K562 (cell line): Measurements from ENCODE around the gene DNAJB6. TPM values are rescaled to one million over a fixed set of nuclear protein-coding genes. Genes with fewer than 3 reads are reported as not detected.

Experiments used
- CBX8 ChIP-seq: fragments of 200-600 bp; sonication (generic); IDR thresholded peaks from 2 replicates; pipeline ENCODE4 v1.6.1; 2012; ENCODE audit warnings: borderline replicate concordance, mixed run types, low read depth, mild to moderate bottlenecking, moderate library complexity, mixed read lengths, low read length, control low read depth, inconsistent platforms; ENCODE audit not compliant: poor library complexity, severe bottlenecking; ENCODE audit errors: extremely low read depth
- MYNN ChIP-seq, 2 experiments: sonication (generic); formaldehyde crosslinking in 1 of 2; IDR thresholded peaks; 2 replicates each; pipeline versions ENCODE4 v1.5.0 to v1.6.1; 2016 to 2020; ENCODE audit warnings: antibody characterized with exemption in 1 of 2, missing genetic modification reagents in 1 of 2
- NUFIP1 ChIP-seq: fragments of 450-650 bp; IDR thresholded peaks from 2 replicates; pipeline ENCODE4 v1.6.1; 2018; ENCODE audit not compliant: partially characterized antibody
- PCBP2 ChIP-seq: fragments of 200-400 bp; formaldehyde crosslinking; IDR thresholded peaks from 2 replicates; pipeline ENCODE4 v1.6.1; 2018; ENCODE audit warnings: low read length, low read depth, mild to moderate bottlenecking, moderate library complexity; ENCODE audit not compliant: poor library complexity, severe bottlenecking
- PREB ChIP-seq: sonication (generic); formaldehyde crosslinking; IDR thresholded peaks from 2 replicates; pipeline ENCODE4 v1.8.1; 2023; ENCODE audit warnings: mild to moderate bottlenecking, missing genetic modification reagents
- PTRF ChIP-seq: fragments of 450-650 bp; IDR thresholded peaks from 2 replicates; pipeline ENCODE4 v1.6.1; 2016; ENCODE audit warnings: mild to moderate bottlenecking, missing genetic modification characterization, missing compliant biosample characterization
- RBM39 ChIP-seq: fragments of 200-400 bp; formaldehyde crosslinking; optimal IDR thresholded peaks from 2 replicates; pipeline ENCODE3; 2018; ENCODE audit warnings: low read depth, low read length
- TCF7L2 ChIP-seq: fragments of 150-350 bp; IDR thresholded peaks from 2 replicates; pipeline ENCODE4 v1.6.1; 2016; ENCODE audit warnings: low read depth, mild to moderate bottlenecking, low read length, moderate library complexity
- ZBTB11 ChIP-seq, 3 experiments: fragments of 200-800 bp in 1 of 3; fragments of 250-450 bp in 1 of 3; fragments of 450-650 bp in 1 of 3; sonication (Bioruptor Pico) in 1 of 3; sonication (Bioruptor generic) in 1 of 3; formaldehyde crosslinking in 1 of 3; IDR thresholded peaks; 2 replicates each; pipeline versions ENCODE4 v1.6.1 to v1.8.0; 2016 to 2022; ENCODE audit warnings: mild to moderate bottlenecking in 2 of 3, missing genetic modification characterization in 2 of 3, missing compliant biosample characterization in 1 of 3, moderate library complexity in 1 of 3
- polyA plus RNA-seq, 8 experiments: library from polyadenylated mRNA; depleted of rRNA in 4 of 8; stranded (reverse) in 5 of 8; unstranded in 3 of 8; fragments of >200 nt; fragmentation: Nextera tagmentation in 2 of 8; fragmentation: Illumina TruSeq in 1 of 8; extraction: Ambion mirVana in 2 of 8; extraction: Trizol in 1 of 8; gene quantifications; 2 replicates each; pipeline versions ENCODE4 v1.2.1 to v1.2.3, GENCODE V29; 2011 to 2014; ENCODE audit warnings: inconsistent platforms in 1 of 8, missing spikeins in 1 of 8
- total RNA-seq, 7 experiments: library from RNA; depleted of rRNA in 6 of 7; stranded (reverse); fragments of >200 nt in 6 of 7; fragmentation: Illumina TruSeq in 2 of 7; extraction: Trizol in 2 of 7; gene quantifications; 2 replicates each; pipeline versions ENCODE4 v1.2.1 to v1.2.3, GENCODE V29; 2011 to 2021; ENCODE audit warnings: low replicate concordance in 1 of 7

DNAJB6 gene
- total and polyA plus RNA-seq, 9 of the 15 experiments (the other 6 are each of a cell fraction or from before 2014, with no cell fraction given), result 84.5 to 158 (median 135) TPM

- TF ChIP-seq ZBTB11 (CRISPR knock-in tag; IDR thresholded peaks at IDR 0.05) (no peak), PREB (CRISPR knock-in tag) (no peak), MYNN (IDR thresholded peaks at IDR 0.05) (no peak), MYNN (CRISPR knock-in tag; IDR thresholded peaks at IDR 0.05) (no peak), PTRF (tag) (no peak), PCBP2 (no peak), CBX8 (no peak), NUFIP1 (no peak), RBM39 (no peak), TCF7L2 (no peak)
These were observed 55.6 kb downstream of the DNAJB6 start (continued) for GRCh38 chr7:157392256-157393037.
